ENCODE measurements around the gene RSPH9. TPM values are rescaled to one million over a fixed set of nuclear protein-coding genes. Genes with fewer than 3 reads are reported as not detected.

The RSPH9 gene
- total and polyA plus RNA-seq, 2 experiments from 2014 or later, result 0.10 to 0.39 TPM

GRCh38 chr6:43697421-43697820, 52.6 kb downstream of the RSPH9 start:
- Histone ChIP-seq H3K4me2 (no peak overlapping the region), H3F3A (replicated peaks; ENCODE audit: low read depth) (no peaks in the 10 kb centered on the region), H4K20me1 (replicated peaks; ENCODE audit: insufficient read depth) (no peaks in the 10 kb centered on the region), H3K4me1 (ENCODE audit: insufficient read depth) (peaks cover 48% of the 10 kb centered on the region), H3K4me3 (no peak overlapping the region), H3K79me2 (replicated peaks; ENCODE audit: insufficient read depth) (no peaks in the 10 kb centered on the region), H3K9me2 (ENCODE audit: insufficient read depth) (no peaks in the 10 kb centered on the region), H3K36me3 (ENCODE audit: insufficient read depth) (no peaks in the 10 kb centered on the region), H3K27ac (ENCODE audit: low read depth) (no peak overlapping the region), H3K27me3 (ENCODE audit: insufficient read depth) (no peaks in the 10 kb centered on the region), H2AFZ (no peak overlapping the region)
- no peak for DNase-seq (ENCODE audit: low spot score)
- Mint-ChIP-seq H3K4me1 (peaks cover 54% of the 10 kb centered on the region), H3K27ac (no peak overlapping the region), H3K27me3 (ENCODE audit: insufficient read depth, low read depth, poor library complexity) (peaks cover 9% of the 10 kb centered on the region), H3K36me3 (ENCODE audit: low read depth) (no peaks in the 10 kb centered on the region), H3K9me3 (no peaks in the 10 kb centered on the region; the same call in 2 of the 3 replicates), H3K4me3 (no peak overlapping the region)
- no peak for ATAC-seq
- TF ChIP-seq EZH2phosphoT487 (IDR thresholded peaks at IDR 0.05; ENCODE audit: unreplicated experiment), result no peak
- no peak for TF ChIP-seq CREB1 (CRISPR knock-in tag; IDR thresholded peaks at IDR 0.05; ENCODE audit: low read depth)
- TF ChIP-seq STAT1 (IDR thresholded peaks at IDR 0.05; ENCODE audit: unreplicated experiment), result no peak
- TF ChIP-seq, protein P1, sequence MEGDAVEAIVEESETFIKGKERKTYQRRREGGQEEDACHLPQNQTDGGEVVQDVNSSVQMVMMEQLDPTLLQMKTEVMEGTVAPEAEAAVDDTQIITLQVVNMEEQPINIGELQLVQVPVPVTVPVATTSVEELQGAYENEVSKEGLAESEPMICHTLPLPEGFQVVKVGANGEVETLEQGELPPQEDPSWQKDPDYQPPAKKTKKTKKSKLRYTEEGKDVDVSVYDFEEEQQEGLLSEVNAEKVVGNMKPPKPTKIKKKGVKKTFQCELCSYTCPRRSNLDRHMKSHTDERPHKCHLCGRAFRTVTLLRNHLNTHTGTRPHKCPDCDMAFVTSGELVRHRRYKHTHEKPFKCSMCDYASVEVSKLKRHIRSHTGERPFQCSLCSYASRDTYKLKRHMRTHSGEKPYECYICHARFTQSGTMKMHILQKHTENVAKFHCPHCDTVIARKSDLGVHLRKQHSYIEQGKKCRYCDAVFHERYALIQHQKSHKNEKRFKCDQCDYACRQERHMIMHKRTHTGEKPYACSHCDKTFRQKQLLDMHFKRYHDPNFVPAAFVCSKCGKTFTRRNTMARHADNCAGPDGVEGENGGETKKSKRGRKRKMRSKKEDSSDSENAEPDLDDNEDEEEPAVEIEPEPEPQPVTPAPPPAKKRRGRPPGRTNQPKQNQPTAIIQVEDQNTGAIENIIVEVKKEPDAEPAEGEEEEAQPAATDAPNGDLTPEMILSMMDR (conservative IDR thresholded peaks at IDR 0.05; ENCODE audit: low read depth in 2 of 2), result no peak
- no peak for TF ChIP-seq POLR2AphosphoS5 (IDR thresholded peaks at IDR 0.05; ENCODE audit: low read depth)
- TF ChIP-seq NANOG (IDR thresholded peaks at IDR 0.05; ENCODE audit: borderline replicate concordance), result no peak
- TF ChIP-seq, protein P2, sequence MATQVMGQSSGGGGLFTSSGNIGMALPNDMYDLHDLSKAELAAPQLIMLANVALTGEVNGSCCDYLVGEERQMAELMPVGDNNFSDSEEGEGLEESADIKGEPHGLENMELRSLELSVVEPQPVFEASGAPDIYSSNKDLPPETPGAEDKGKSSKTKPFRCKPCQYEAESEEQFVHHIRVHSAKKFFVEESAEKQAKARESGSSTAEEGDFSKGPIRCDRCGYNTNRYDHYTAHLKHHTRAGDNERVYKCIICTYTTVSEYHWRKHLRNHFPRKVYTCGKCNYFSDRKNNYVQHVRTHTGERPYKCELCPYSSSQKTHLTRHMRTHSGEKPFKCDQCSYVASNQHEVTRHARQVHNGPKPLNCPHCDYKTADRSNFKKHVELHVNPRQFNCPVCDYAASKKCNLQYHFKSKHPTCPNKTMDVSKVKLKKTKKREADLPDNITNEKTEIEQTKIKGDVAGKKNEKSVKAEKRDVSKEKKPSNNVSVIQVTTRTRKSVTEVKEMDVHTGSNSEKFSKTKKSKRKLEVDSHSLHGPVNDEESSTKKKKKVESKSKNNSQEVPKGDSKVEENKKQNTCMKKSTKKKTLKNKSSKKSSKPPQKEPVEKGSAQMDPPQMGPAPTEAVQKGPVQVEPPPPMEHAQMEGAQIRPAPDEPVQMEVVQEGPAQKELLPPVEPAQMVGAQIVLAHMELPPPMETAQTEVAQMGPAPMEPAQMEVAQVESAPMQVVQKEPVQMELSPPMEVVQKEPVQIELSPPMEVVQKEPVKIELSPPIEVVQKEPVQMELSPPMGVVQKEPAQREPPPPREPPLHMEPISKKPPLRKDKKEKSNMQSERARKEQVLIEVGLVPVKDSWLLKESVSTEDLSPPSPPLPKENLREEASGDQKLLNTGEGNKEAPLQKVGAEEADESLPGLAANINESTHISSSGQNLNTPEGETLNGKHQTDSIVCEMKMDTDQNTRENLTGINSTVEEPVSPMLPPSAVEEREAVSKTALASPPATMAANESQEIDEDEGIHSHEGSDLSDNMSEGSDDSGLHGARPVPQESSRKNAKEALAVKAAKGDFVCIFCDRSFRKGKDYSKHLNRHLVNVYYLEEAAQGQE (IDR thresholded peaks at IDR 0.05; ENCODE audit: unreplicated experiment), result no peak
- no peak for TF ChIP-seq ZNF114 (CRISPR knock-in tag; IDR thresholded peaks at IDR 0.05)
- TF ChIP-seq ZNF331 (CRISPR knock-in tag; IDR thresholded peaks at IDR 0.05; ENCODE audit: low read depth), result no peak
- TF ChIP-seq JUNB (IDR thresholded peaks at IDR 0.05; ENCODE audit: unreplicated experiment), result no peak

Measured in GM23338 (cell line).